BLaER1 treated with 17β-estradiol and CSF1 and Interleukin-3, amounts not matched to agents 10 nM and 100 nM (cell line): ENCODE measurements around the gene ISOC2.

Experiments used
- H3K27ac ChIP-seq, 11 experiments: shearing (Covaris generic); formaldehyde crosslinking; 2 replicates each; pipeline ENCODE4 v1.8.1; 2022
- H3K27me3 ChIP-seq, 11 experiments: shearing (Covaris generic); formaldehyde crosslinking; 2 replicates each; pipeline ENCODE4 v1.8.1; 2022
- H3K36me3 ChIP-seq, 11 experiments: shearing (Covaris generic); formaldehyde crosslinking; 2 replicates each; pipeline ENCODE4 v1.8.1; 2022
- H3K4me1 ChIP-seq, 10 experiments: shearing (Covaris generic); formaldehyde crosslinking; 2 replicates each; pipeline ENCODE4 v1.8.1; 2022
- H3K4me2 ChIP-seq, 11 experiments: shearing (Covaris generic); formaldehyde crosslinking; 2 replicates each; pipeline ENCODE4 v1.8.1; 2022
- H3K4me3 ChIP-seq, 10 experiments: shearing (Covaris generic); formaldehyde crosslinking; 2 replicates each; pipeline ENCODE4 v1.8.1; 2022
- H3K9ac ChIP-seq, 11 experiments: shearing (Covaris generic); formaldehyde crosslinking; 2 replicates each; pipeline ENCODE4 v1.8.1; 2022
- H3K9me3 ChIP-seq, 11 experiments: shearing (Covaris generic); formaldehyde crosslinking; replicated peaks in 1 of 11; 2 replicates each; pipeline ENCODE4 v1.8.1; 2022
- H4K20me1 ChIP-seq, 11 experiments: shearing (Covaris generic); formaldehyde crosslinking; 2 replicates each; pipeline ENCODE4 v1.8.1; 2022
- Cebpa-rat ChIP-seq, 11 experiments: shearing (Covaris generic); IDR thresholded peaks; 2 replicates each; pipeline ENCODE4 v1.8.1; 2022

Gene ISOC2, protein sequence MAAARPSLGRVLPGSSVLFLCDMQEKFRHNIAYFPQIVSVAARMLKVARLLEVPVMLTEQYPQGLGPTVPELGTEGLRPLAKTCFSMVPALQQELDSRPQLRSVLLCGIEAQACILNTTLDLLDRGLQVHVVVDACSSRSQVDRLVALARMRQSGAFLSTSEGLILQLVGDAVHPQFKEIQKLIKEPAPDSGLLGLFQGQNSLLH

GRCh38 chr19:55461259-55461973 lies at the start of gene ISOC2:
TSS of gene ISOC2 (minus strand) at chr19:55461642. CDS start at chr19:55456486, 5,156 bp downstream.
- TF ChIP-seq Cebpa-rat (IDR thresholded peaks at IDR 0.05): no peak

DNA sequence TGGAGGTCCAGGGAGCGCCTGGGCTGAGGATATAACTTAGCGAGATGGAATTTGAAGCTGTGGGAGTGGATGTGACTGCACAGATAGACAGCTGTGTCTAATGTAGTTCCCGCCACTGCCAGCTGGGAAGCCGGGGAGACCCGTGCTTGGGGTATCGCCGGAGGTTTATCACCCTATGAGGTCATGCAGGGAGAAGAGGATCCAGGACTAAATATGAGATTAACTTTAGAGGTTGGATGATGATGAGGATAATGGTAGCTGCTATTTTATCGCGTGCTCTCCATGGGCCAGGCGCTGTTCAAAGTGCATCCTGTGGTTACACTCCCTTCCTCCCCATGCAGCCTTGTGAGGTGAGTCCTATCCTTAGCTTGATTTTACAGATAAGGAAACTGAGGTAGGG lies 46.7 kb upstream of the ISOC2 start:
- H3K4me2 ChIP-seq: no peak overlapping the region; a peak in 1 of 22 replicates
- peaks cover 11 to 47% (median 34%) of the 10 kb centered on the region in 10 experiments for H3K4me1 ChIP-seq
- H3K36me3 ChIP-seq: no peaks in the 10 kb centered on the region
- peaks cover 0 to 4% (median 0%) of the 10 kb centered on the region in 11 experiments; a peak in 1 of 22 replicates for H3K9me3 ChIP-seq
- no peaks in the 10 kb centered on the region for H4K20me1 ChIP-seq
- H3K4me3 ChIP-seq: no peak overlapping the region
- no peak for TF ChIP-seq Cebpa-rat (IDR thresholded peaks at IDR 0.05)
- H3K9ac ChIP-seq: 0 out of 22 replicates have a peak overlapping the region, but pooled peaks of 1 of the 11 experiments have one; percentile 13
- H3K27ac ChIP-seq: no peak overlapping the region
- no peaks in the 10 kb centered on the region for H3K27me3 ChIP-seq

More at GRCh38 chr19:55461259-55461973, at the start of gene ISOC2:
- Histone ChIP-seq H4K20me1 (peaks cover 3 to 46% (median 45%) of the 10 kb centered on the region in 11 experiments; a peak in 19 of 22 replicates), H3K27ac (peak within 1 kb of the TSS; percentile 93 to 98 (median 96)), H3K4me1 (peaks cover 27 to 58% (median 45%) of the 10 kb centered on the region in 10 experiments), H3K4me2 (peak within 1 kb of the TSS; percentile 84 to 99 (median 92)), H3K9me3 (no peaks in the 10 kb centered on the region), H3K36me3 (peaks cover 0 to 9% (median 3%) of the 10 kb centered on the region in 11 experiments; a peak in 8 of 22 replicates), H3K27me3 (no peaks in the 10 kb centered on the region), H3K4me3 (peak within 1 kb of the TSS; percentile 75 to 92 (median 87)), H3K9ac (peak within 1 kb of the TSS; percentile 86 to 98 (median 96))

GRCh38 chr19:55504981-55505380 lies 43.5 kb upstream of the ISOC2 start:
- peaks cover 1 to 45% (median 20%) of the 10 kb centered on the region in 10 experiments for H3K4me1 ChIP-seq
- H3K4me3 ChIP-seq: no peak overlapping the region
- H3K9ac ChIP-seq: no peak overlapping the region
- H3K36me3 ChIP-seq: no peaks in the 10 kb centered on the region
- H3K9me3 ChIP-seq: peaks cover 0 to 4% (median 0%) of the 10 kb centered on the region in 11 experiments; a peak in 1 of 22 replicates
- H3K4me2 ChIP-seq: no peak overlapping the region
- TF ChIP-seq Cebpa-rat (IDR thresholded peaks at IDR 0.05): no peak
- H4K20me1 ChIP-seq: no peaks in the 10 kb centered on the region
- no peaks in the 10 kb centered on the region for H3K27me3 ChIP-seq
- H3K27ac ChIP-seq: no peak overlapping the region

DNA sequence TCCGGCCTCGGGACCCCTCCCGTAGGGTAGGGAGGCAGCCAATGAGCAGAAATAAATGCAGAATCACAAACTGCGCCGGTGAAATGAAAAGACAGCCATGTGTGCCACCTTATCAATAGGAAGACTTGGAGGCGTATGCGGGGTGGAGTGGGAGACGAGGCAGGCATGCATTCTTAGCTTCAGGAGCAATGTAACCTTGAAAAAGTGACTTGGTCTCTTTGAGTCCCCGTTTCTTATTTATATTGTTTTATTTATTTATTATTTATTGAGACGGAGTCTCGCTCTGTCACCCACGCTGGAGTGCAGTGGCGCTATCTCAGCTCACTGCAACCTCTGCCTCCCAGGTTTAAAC lies 42.8 kb upstream of the ISOC2 start:
- TF ChIP-seq Cebpa-rat (IDR thresholded peaks at IDR 0.05): no peak
- H3K27me3 ChIP-seq: no peaks in the 10 kb centered on the region
- H3K4me3 ChIP-seq: peak overlapping the region; percentile 46 to 72 (median 56); a peak in 17 of 20 replicates
- H3K27ac ChIP-seq: peak overlapping the region in 3 of 11 experiments; percentile 53 to 73 (median 59); a peak in 4 of 22 replicates
- H3K4me1 ChIP-seq: peaks cover 0 to 47% (median 20%) of the 10 kb centered on the region in 10 experiments; a peak in 17 of 20 replicates
- no peaks in the 10 kb centered on the region for H3K36me3 ChIP-seq
- H3K4me2 ChIP-seq: peak overlapping the region; percentile 40 to 77 (median 65); a peak in 21 of 22 replicates
- H3K9me3 ChIP-seq: peaks cover 0 to 4% (median 0%) of the 10 kb centered on the region in 11 experiments; a peak in 1 of 22 replicates
- H4K20me1 ChIP-seq: no peaks in the 10 kb centered on the region
- H3K9ac ChIP-seq: peak overlapping the region in 9 of 11 experiments; percentile 29 to 79 (median 75); a peak in 12 of 22 replicates

GRCh38 chr19:55503502-55504251 lies 42.2 kb upstream of the ISOC2 start:
- Histone ChIP-seq H3K4me3 (peak overlapping the region; percentile 46 to 72 (median 56)), H3K27ac (peak overlapping the region in 9 of 11 experiments; percentile 44 to 76 (median 62); a peak in 16 of 22 replicates), H3K9ac (peak overlapping the region in 10 of 11 experiments; percentile 29 to 79 (median 72); a peak in 18 of 22 replicates), H3K36me3 (no peaks in the 10 kb centered on the region), H3K27me3 (no peaks in the 10 kb centered on the region), H3K9me3 (peaks cover 0 to 4% (median 0%) of the 10 kb centered on the region in 11 experiments; a peak in 1 of 22 replicates), H4K20me1 (no peaks in the 10 kb centered on the region), H3K4me2 (peak overlapping the region; percentile 40 to 77 (median 65)), H3K4me1 (peaks cover 4 to 42% (median 18%) of the 10 kb centered on the region in 10 experiments; a peak in 19 of 20 replicates)
- TF ChIP-seq Cebpa-rat (IDR thresholded peaks at IDR 0.05): no peak

DNA sequence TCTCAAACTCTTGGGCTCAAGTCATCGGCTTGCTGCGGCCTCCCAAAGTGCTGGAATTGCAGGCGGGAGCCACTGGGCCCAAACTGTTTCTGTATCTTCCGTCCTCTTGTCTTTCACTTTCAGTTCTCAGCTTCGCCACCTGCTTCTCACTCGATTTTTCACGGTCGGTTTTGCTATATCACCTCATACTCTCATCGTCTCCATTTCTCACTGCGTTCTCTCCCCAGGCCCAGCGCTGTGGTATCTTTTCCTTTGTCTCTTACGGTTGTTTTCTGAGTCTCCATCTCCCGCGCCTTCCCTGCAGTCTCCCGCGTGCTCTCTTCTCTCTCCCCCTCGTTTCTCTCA lies 41.7 kb upstream of the ISOC2 start:
- Histone ChIP-seq H3K4me2 (peak overlapping the region; percentile 40 to 77 (median 65); a peak in 21 of 22 replicates), H3K4me3 (peak overlapping the region in 5 of 10 experiments; percentile 53 to 72 (median 62); a peak in 6 of 20 replicates), H3K4me1 (peaks cover 7 to 39% (median 16%) of the 10 kb centered on the region in 10 experiments; a peak in 19 of 20 replicates), H4K20me1 (no peaks in the 10 kb centered on the region), H3K27ac (peak overlapping the region in 8 of 11 experiments; percentile 53 to 76 (median 64); a peak in 14 of 22 replicates), H3K9ac (peak overlapping the region in 7 of 11 experiments; percentile 55 to 79 (median 75); a peak in 13 of 22 replicates), H3K36me3 (no peaks in the 10 kb centered on the region), H3K9me3 (peaks cover 0 to 4% (median 0%) of the 10 kb centered on the region in 11 experiments; a peak in 1 of 22 replicates), H3K27me3 (no peaks in the 10 kb centered on the region)
- TF ChIP-seq Cebpa-rat (IDR thresholded peaks at IDR 0.05): no peak

GRCh38 chr19:55502197-55502952 lies 40.9 kb upstream of the ISOC2 start:
- Histone ChIP-seq H3K36me3 (no peaks in the 10 kb centered on the region), H4K20me1 (no peaks in the 10 kb centered on the region), H3K9me3 (peaks cover 0 to 4% (median 0%) of the 10 kb centered on the region in 11 experiments; a peak in 1 of 22 replicates), H3K4me2 (no peak overlapping the region), H3K4me1 (peaks cover 7 to 35% (median 16%) of the 10 kb centered on the region in 10 experiments; a peak in 19 of 20 replicates), H3K27ac (no peak overlapping the region), H3K9ac (no peak overlapping the region), H3K4me3 (no peak overlapping the region), H3K27me3 (no peaks in the 10 kb centered on the region)
- TF ChIP-seq Cebpa-rat (IDR thresholded peaks at IDR 0.05): no peak
